HG03469 (cell line): ENCODE measurements around the gene ERBB4.

ENCODE experiments used
- ATAC-seq: cut with Tn5 transposase; IDR thresholded peaks from one replicate; pipeline ENCODE4 v1.9.1; 2021; ENCODE audit warnings: mild to moderate bottlenecking, moderate library complexity, moderate number of reproducible peaks; ENCODE audit not compliant: unreplicated experiment

Gene ERBB4

DNA sequence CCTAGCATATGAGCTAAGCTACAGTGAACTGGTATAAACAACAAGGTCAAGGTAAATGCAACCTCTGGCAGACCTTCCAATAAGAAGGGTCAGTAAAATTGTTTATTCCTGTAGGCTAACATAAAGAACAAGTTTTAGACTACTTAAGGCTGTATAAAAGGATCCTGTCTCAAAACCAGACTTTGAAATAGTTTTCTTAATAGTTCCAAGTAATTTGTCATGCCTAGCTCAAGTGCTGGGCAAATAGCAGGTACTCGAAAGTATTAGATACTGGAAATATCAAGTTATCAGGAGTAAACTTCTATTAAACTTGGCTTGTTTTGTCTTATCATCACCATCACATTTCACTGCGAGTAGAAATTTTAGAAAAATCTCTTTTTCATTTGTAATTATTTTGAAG, 1087.0 kb downstream of the ERBB4 start:
- no peak for ATAC-seq

GRCh38 chr2:211449819-211450218, 1088.8 kb downstream of the ERBB4 start:
- ATAC-seq, result no peak

- ATAC-seq, result no peak
Observed at GRCh38 chr2:211447548-211447947, 1091.1 kb downstream of the ERBB4 start.

DNA sequence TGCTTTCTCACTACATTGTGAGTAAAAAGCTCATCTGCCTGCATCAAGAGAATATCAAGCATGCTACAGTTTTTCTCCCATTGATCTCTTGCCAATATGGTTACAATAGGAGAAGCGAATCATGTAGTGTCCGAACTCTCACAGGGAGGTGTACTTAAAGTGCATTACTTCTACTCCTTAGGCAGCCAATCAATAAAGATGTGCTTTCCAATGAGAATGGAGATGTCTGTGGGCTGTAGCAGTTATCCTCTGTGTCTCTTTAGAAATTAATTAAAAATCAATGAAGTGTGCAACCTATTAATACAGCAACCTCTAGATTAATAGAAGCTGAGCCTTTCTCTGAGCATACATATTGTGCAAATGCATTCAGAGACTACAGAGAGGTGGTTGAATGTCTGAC, 1098.5 kb downstream of the ERBB4 start:
- ATAC-seq, result no peak

DNA sequence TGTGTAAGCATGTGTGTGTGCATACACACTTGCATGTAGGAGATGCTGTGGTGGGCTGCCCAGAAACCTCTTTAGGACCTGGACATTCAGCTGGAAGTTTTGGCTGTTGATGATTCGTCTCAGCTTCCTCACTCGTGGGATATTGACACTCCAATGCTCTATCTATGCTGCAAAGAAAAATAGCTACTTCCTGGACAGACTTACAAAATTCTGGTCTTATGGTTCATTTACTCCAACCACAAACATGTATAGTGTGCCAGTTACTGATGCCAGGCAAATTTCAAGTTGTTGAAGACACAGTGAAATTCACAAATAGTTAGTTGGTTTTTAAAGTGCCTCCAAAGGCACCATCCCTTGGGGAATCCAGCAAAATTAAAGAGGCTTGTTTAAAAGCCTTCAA, 1099.6 kb downstream of the ERBB4 start:
- ATAC-seq, result no peak

GRCh38 chr2:211437396-211437795, 1101.2 kb downstream of the ERBB4 start:
- ATAC-seq, result no peak

- ATAC-seq, result no peak
Observed at GRCh38 chr2:211436182-211436581, 1102.4 kb downstream of the ERBB4 start.

DNA sequence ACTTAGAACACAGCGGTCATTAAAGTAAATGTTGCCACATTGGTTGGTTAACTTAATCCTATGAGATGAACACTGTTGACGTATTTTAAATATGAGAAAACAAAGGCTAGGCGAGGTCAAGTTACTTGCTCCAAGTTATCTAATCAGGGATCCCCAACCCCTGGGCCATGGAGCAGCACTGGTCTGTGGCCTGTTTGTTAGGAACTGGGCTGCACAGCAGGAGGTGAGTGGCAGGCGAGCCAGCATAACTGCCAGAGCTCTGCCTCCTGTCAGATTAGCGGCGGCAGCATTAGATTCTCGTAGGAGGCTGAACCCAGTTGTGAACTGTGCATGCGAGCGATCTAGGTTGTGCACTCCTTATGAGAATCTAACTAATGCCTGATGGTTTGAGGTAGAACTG, 1103.3 kb downstream of the ERBB4 start:
- no peak for ATAC-seq

DNA sequence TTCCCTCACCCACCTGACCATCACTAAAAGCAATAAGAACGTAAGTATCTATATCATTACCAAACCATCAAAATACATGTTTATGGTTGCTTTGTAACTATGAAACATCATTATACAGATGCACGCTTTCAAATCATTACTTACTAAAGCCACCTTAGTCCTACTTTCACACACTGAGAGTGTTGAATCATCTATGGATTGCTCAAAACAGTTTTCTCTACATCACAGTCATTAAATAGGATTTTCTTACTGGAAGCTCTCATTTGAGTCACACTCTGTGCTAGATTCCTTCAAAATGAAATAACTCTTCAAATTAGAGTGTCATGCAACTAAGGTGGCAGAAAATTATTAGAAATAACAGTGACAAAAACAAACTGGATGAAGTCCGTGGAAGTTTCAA, 1103.8 kb downstream of the ERBB4 start:
- ATAC-seq, result no peak

GRCh38 chr2:211429256-211429920, 1109.2 kb downstream of the ERBB4 start:
- no peak for ATAC-seq

GRCh38 chr2:211426240-211426639, 1112.4 kb downstream of the ERBB4 start:
- no peak for ATAC-seq

DNA sequence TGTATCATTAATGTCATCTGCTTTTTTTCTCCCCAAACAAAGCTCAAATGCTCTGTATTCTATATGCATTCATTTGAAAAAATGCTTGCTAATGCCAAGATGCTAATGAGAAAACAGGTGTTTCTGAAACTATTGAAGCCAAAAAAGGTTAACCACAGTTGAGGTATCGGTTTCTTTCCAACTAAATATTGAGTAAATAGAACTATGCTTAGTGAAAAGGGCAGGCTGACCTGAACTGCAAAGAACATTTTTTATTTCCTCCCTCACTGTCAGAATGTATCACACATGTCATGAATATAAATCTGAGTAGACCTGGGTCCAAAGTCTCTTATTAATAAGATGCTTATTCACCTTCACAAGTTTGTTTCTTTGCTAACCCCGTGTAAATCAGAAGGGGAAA, 1115.6 kb downstream of the ERBB4 start:
- no peak for ATAC-seq

DNA sequence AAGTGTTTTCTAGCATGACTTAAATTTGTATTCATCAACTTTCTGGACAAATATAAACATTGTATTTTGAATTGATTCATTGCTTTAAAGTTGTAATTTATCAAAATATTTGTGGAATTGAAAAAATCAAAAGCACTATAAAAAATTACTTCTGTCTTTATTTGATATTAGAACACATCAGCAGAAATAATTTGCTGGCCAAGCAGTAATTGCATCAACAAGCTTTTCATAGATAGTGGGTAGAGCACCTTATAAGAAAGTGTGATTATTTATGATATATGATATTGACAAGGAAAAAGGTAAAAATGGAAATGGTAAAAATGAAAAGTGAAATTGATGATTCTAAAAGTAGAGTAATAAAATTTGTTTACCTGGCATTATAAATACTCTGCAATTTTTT, 1121.1 kb downstream of the ERBB4 start:
- no peak for ATAC-seq

DNA sequence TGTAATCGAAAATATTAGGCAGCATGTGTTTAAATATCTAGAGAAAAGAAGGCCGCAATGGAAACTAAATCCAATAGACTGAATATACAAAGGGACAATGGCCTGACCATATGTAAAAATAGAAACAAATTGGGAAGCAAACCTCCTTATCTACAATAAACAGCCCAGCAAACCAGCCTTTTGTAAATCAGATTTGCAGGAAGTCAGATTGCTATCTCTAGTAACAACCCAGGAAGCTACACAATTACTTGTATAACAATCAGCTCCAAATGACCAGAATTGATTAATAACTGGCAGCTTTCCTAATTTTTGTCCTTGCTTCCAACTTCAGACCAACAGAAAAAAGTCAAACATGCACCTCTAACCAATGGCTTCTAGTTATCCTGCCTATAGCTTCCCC, 1122.2 kb downstream of the ERBB4 start:
- ATAC-seq, result no peak

DNA sequence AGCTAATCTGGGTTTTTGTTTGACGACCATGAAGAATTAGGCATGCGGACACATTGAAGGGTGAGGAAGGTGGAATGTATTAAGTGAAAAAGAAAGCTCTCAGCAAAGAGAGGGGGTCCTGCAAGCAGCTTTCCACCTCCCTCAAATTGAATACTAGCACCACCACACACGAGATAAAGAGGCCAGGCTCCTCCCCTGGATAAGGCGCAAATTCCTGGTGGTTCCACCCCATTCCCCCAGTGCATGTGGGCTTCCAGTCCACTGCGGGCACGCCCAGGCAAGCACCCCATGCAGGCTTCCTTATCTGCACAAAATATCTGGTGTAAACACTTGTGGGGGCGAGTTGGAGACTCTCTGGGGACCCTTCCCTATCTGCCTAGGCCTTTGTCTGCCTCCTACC, 1124.9 kb downstream of the ERBB4 start:
- ATAC-seq, result no peak

DNA sequence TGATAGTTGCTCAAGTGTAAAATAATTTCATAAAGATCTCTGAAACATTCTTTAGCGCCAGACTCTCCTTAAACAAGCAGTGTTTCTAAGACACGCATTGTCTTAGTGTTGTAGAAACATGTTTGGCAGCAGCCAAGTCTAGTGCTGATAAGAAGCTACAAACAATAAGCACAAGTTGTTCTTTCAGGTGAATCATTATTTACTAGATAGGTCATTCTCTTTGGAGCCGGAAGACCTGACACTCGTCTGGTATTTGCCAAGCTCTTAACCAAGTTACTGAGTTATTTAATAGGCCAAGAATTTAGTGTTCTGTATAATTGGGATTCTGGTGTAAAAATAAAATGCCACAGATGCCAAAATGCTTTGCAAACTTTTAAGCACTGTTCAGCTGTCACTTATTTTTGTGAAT, 1130.1 kb downstream of the ERBB4 start:
- no peak for ATAC-seq

- ATAC-seq, result no peak
Observed at GRCh38 chr2:211407076-211407475, 1131.5 kb downstream of the ERBB4 start.

GRCh38 chr2:211405036-211405435, 1133.6 kb downstream of the ERBB4 start:
- no peak for ATAC-seq

GRCh38 chr2:211404098-211404497, 1134.5 kb downstream of the ERBB4 start:
- ATAC-seq, result no peak

- no peak for ATAC-seq
Observed at GRCh38 chr2:211401328-211401727, 1137.3 kb downstream of the ERBB4 start.

- no peak for ATAC-seq
Observed at GRCh38 chr2:211397764-211398163, 1140.8 kb downstream of the ERBB4 start.

DNA sequence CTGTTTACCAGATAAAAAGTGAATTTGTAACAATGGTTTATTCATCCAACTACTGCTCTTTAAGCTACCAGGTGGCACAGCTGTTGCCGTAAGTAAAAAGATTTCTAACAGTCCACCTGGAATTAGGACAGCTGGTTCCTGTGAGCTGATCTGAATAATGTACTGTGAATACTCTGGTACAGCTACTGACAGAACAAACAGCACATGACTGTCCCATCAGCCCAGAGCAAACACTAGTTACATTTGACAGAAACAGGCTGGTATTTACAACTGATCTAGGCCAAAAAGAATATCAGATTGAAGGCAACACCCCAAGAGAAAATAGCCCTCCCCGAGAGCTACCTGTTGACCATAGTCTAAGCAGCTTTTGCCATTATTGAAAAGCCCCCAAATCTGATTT, 1141.8 kb downstream of the ERBB4 start:
- no peak for ATAC-seq

DNA sequence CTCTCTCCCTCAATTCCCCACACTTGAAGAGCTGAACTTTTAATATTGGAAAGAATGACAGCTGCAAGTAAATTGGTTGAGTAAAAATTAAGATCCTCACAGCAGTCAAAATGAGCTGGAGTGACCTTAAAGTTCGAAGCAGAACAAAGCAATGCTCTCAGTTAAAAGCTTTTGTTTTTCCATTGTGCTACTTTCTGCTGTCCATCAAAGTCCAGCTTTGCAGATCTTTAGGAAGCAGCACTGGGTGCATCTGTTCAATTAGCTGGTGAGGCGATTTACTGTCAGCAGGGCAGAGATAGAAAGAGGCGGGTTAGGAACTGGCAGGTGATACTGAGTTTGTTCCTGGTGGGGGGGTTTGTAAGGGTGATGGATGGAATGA, 1147.4 kb downstream of the ERBB4 start:
- no peak for ATAC-seq
